LHCN-M2 (cell line): ENCODE results near the gene OPA3. TPM values are rescaled to one million over a fixed set of nuclear protein-coding genes. Genes with fewer than 3 reads are reported as not detected.
"Not testable (repeated sequence)": the region's sequence is repeated elsewhere in the genome, so short reads cannot be mapped to it uniquely, and the experiment has no call there.

Experiments used
- DNase-seq: peaks from one replicate; pipeline ENCODE4 v3.0.0-alpha.2; 2012; ENCODE audit warnings: low read depth
- total RNA-seq: library from RNA; depleted of rRNA; stranded (reverse); fragments of >200 nt; gene quantifications from 2 replicates; pipeline ENCODE4 v1.2.3, GENCODE V29; 2014

OPA3 gene
- total RNA-seq, 1 experiment from 2014 or later: 13.7 TPM

DNA sequence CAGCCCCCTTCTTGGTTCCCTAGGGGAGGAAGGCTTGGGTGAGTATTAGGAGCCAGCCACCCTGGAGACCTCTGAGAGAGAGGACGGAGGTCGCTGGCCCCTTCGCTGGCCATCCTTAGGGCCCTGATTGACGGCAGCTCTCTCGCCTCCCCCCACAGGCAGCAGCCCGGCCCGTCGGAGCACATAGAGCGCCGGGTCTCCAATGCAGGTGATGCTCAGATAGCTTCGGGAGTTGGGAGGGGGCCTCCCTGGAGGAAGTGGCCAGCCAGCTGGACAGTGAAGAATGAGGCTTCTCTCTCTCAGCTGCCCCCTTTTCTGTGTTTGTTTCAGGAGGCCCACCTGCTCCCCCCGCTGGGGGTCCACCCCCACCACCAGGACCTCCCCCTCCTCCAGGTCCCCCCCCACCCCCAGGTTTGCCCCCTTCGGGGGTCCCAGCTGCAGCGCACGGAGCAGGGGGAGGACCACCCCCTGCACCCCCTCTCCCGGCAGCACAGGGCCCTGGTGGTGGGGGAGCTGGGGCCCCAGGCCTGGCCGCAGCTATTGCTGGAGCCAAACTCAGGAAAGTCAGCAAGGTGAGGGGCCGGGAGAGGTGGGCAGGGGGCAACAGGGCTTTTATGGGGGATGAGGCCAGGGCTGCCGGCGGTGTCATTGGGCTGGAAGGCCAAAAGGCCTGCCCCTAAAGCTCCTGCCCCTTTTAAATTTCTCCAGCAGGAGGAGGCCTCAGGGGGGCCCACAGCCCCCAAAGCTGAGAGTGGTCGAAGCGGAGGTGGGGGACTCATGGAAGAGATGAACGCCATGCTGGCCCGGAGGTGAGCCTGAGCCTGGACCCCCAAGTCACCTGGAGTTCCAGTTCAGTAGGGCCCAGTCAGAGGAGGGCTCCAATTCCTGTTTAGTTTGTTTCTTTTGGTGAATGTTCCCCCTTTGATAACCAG, 62.3 kb downstream of the OPA3 start:
- DNase-seq: no peak

DNA sequence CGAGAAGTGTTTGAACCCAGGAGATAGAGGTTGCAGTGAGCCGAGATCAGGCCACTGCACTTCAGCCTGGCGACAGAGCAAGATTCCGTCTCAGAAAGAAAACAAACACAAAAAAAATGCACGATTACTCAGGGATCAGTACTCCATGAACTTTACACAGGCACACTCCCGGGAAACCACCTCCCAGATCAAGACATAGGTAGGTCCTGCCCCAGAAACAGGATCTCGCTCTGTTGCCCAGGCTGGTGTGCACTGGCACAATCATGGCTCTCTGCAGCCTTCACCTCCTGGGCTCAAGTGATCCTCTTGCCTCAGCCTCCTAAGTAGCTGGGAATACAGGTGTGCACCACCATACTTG, 66.2 kb downstream of the OPA3 start:
- DNase-seq: no peak

DNA sequence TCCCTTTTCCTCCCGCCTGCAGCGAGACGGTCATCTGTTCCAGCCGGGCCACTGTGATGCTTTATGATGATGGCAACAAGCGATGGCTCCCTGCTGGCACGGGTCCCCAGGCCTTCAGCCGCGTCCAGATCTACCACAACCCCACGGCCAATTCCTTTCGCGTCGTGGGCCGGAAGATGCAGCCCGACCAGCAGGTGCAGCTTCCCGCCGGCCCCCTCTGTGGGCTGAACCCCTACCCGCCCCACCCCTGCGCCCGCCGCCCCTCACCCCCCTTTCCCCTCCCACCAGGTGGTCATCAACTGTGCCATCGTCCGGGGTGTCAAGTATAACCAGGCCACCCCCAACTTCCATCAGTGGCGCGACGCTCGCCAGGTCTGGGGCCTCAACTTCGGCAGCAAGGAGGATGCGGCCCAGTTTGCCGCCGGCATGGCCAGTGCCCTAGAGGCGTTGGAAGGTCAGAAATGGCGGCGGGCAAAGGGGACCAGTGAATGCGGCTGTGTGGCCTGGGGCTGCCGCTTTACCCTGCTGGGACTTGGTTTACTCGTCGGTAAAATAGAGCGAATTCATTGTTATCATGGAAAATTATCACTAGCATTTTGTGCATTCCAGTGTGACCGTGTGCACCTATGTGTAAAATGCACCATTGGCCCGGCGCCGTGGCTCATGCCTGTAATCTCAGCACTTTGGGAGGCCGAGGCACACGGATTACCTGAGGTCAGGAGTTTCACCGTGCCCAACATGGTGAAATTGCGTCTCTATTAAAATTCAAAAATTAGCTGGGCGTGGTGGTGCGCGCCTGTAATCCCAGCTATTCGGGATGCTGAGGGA, 66.7 kb downstream of the OPA3 start:
- DNase-seq: no peak

DNA sequence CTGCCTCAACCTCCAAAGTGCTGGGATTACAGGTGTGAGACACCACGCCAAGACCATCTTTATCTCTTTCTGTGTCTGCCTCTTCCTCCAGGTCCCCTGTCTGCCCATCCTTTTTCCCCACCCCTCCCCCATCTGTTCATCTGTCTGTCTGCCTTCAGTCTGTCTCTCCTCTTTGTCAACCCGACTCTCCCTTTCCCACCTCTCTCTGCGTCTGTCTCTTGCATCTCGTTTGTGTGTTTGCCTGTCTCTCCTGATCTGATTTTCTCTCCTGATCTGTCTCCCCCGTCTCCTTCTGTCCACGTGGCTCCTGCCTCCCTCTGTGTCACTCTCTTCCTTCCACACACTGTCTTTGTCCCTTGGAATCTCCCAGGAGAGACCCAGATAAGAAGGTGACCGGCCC, 67.4 kb downstream of the OPA3 start:
- DNase-seq: no peak

DNA sequence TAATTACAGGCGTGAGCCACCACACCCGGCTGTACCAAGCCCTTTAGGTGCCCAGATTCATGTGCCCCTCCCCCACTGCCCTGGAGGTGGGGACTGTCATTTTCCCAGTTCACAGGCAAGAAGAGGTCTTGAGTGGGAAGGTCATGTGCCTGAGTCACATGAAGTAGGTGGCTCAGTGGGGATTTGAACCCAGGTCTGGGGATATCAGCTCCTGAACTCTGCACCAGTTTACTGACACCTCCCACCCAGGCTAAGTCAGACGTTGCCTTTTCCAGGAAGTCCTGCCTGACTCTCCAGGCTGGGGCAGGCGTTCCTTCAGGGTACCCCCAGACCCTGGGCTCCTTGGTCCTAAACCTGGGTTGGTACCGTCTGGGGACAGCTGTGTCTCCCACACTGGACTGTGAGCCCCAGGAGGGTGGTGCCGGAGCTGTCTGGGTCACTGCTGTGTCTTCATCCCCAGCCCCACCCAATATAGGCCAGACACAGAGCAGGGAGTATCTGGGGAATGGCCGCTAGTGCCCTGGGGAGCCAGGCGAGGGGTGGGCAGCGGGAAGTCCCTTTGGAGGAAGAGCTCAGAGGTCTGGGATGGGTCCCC, 68.7 kb downstream of the OPA3 start:
- DNase-seq: no peak

DNA sequence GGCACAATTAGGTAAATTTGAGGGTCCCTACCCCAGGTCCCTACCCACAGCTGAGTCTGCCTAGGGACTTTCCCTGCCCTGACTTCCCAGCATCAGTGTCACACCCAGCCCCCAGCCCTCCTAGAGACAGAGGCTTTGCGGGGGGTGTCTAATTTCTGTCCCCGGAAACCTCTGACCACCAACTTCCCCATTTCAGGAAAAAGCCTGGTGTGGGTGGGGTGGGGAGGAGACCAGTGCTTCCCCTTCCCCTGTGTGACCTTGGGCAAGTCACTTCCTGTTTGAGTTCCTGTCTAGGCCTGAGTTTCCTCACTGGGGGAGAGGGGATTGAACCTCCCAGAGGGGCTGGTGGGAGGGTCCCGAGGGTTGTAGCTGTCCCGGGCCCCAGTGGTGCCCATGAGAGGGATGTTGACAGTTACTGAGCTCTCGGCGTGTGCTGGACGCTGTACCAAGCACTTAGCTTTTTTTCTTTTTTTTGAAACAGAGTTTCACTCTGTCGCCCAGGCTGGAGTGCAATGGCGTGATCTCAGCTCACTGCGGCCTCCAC, 69.4 kb downstream of the OPA3 start:
- no peak for DNase-seq

DNA sequence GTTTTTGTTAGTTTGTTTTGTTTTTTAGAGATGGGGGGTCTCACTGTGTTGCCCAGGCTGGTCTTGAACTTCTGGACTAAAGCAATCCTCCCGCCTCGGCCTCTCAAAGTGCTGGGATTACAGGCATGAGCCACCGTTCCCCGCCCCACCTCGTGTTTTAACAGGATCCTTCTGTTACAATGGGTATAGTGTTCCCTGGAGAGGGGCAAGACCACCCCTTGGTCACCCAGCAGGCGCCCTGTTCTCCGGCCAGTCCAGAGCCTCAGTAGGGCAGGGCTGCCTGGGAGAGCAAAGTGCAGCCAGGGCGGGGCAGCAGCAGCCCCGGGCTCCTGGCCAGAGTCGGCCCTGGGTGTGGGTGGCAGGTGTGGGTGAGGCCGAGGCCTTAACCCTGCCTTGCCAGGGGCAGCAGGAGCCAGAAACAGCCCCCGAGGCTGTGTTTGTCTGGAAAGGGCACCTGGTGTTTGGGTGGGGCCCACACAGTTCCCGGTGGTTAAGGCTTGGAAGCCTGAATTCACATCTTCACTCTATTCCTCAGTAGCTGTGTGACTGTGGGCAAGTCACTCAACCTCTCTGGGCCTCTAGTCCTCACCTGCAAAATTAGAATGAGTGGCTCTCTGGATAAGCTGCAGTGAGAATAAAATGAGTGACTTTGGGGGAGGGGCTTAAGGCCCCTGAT, 70.1 kb downstream of the OPA3 start:
- no peak for DNase-seq

DNA sequence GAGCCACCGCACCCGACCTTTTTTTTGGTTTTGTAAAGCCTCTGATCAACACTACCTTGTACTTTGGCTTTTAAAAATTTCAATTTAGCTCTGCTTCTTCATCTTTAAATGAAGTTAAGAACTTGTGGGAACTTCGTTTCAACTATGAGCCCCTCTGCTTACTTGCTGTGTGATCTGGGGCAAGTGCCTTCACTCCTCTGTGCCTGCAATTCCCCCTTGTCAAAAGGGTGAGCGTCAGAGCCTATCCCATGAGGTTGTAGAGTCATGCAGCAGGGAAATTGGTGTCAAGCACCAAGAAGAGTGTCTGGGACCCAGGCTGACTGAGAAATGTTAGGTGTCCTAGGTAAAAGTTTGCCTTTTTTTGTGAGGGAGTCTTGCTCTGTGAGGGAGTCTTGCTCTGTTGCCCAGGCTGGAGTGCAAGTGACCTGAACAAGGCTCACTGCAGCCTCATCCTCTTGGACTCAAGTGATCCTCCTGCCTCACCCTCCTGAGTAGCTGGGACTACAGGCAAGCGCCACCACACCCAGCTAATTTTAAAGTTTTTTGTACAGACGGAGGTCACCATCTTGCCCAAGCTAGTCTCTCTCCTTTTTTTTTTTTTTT, 71.6 kb downstream of the OPA3 start:
- no peak for DNase-seq

DNA sequence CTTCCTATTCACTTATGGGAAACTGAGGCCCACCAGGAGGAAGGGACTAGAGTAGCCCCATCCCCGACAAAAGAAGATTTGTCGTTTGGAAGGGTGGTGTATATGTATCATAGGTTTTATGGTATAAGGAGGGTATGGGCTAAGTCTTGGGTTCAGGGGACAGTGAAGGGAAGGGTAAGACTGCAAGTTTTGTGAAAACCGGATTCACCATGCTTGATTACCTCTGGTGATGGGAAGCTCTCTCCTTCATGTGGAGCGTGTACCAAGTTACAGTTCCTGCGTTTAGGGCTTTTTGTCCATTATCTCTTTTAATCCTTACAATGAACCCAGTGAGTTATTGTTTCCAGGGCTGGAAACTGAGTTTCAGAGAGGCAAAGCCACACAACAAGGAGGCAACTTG, 73.5 kb downstream of the OPA3 start:
- DNase-seq: no peak

DNA sequence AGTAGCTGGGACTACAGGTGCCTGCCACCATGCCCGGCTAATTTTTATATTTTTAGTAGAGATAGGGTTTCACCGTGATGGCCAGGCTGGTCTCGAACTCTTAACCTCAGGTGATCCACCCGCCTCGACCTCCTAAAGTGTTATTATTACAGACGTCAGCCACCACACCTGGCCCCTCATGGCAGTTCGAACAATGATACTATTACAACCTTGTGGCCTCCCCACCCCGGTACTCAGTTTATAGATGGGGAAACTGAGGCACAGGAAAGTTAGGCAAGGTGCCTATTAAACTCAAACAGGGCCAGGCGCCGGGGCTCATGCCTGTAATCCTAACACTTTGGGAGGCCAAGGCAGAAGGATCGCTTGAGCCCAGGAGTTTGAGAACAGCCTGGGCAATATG, 74.2 kb downstream of the OPA3 start:
- DNase-seq: not testable (repeated sequence)

DNA sequence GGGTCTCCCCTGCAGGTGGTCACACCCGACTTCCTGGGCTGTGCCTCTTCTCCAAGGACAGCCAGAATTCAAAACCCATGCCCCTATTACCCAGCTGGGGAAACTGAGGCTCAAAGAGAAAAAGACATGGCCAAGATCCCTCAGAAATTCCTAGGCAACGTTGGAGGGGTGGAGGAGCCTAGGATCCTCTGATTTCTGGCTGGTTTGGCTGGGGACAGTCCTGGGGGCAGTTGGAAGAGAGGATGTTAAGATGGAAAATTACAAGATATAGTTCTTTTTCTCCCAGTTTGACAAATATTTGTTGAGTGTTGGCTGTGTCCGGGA, 74.9 kb downstream of the OPA3 start:
- DNase-seq: no peak

DNA sequence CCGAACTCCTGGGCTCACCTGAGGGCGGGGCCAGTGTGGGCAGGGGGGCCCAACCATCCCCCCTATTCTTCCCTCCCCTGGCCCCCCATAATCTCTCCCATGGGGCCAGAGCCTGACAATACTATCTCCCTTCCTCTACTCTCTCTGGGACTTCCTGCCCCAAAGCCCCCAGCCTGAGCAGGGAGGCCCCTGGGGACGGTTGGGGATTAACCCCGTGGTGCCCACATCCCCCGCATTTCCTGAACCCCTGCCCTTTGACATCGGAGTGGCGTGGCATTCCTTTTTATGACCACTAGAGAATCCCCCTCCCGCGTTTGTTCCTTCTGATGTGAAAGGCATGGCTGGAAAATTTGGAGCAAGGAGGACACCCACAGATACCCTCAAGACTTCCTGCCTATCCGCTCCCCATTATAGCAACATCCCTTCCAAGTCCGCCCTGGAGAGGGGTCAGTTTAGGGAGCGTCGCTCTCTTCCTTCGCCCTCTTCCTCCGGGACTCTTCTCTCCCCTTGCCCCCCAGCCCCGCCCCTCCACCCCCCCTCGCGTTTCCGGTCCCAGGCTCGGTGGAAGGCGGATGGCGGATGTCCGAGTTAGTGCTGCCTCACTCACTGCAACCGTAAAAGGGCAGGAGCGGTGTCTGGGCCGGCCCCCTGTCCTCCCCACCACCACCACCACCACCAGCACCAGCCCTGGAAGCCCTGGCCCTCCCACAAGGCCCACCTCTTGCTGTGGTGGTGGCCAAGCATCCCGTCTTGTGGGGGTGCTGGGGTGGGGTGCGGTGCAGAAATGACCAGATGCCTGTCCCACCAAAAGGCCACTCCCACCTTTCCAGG, 75.5 kb downstream of the OPA3 start:
- peak; percentile 55 for DNase-seq

DNA sequence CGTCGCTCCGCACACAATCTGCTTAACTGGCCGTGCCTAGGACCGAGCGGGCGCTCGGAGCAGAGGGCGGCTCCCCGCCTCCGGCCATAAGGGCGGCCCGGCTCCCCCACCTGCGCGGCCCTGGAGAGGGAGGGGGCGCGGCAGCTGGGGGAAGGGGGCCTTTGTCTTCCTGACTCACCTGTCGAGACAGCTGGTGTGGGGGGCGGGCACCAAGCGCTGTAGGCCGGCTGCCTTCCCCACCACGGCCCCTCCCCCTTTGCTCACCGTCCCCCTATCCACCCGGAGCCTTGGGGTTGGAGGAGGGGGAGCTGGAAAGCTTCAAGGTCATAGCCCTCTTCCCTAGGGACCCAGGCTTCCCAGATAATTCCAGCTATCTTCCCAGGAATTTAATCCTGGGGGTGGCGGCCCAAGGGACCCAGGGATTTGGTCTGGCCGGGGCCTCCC, 76.2 kb downstream of the OPA3 start:
- DNase-seq: peak; percentile 54

DNA sequence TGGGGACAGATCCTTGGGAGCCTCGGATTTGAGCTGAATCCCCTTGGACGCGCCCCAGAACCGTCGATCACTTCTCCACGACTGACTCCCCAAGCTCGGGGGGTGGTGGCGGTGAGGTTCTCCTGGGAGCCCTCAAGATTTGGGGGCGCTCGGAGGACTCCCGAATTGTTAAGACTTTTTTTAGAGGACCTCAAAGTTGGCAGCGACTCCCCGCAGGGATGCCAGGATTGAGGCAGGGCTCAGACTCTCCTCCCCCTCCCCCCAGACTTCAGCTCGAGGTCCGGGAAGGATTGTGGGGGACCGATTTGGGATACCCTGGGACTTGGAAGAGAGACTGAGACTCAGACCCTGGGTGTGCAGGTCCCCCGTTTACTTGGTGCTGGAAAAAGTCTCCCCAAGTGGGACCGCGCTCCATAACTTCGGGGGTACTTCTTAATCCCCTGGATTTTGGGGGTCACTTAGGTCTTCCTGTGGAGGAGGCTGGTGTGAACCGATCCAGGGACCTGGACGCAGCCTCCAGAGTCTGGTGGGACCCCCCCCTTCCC, 76.7 kb downstream of the OPA3 start:
- peak; percentile 30 for DNase-seq

DNA sequence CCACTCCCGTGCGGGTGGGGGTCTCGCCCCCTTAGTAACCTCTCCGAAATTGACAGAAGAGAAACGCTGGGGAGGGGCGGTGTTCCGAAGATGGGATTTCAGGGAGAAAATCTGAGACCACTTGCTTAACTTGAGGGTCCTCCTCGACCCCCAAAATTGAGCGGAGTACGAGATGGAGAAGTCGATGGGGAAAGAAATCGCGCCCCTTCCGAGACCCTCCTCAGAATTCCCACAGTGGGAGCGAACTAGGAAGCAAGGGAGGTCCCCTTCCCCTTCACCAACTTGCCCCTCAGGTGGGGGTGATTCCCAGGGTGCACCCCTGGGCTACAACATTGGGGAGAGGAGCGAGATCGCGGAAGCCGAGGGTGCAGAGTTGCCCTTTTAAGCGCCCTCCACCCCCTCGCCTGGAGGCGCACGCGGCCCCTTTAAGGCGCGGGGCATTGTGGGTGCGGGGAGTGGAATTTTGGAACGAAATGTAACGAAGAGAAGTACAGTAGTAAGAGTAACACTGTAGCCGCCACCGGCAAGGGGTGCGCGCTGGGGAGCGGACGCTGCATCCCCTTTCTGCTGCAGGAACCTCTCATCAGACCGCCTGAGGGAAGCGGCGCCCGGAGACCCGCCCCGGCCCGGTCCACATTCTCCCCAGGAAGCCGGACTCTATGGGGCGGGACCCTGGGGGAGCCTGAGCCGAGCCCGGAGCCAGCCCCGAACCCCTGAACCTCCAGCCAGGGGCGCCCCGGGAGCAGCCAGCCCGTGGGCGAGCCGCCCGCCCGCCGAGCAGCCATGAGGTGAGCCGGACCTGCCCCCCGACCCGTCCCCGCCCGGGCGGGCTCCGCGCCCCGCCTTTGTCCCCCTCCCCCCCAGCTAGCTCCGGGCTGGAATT, 77.4 kb downstream of the OPA3 start, which contains the start of gene VASP:
VASP (plus strand) TSS at position 491 of the 883 bp plus-strand sequence; CDS start at position 784, 293 bp downstream.
- DNase-seq: peak; percentile 82

DNA sequence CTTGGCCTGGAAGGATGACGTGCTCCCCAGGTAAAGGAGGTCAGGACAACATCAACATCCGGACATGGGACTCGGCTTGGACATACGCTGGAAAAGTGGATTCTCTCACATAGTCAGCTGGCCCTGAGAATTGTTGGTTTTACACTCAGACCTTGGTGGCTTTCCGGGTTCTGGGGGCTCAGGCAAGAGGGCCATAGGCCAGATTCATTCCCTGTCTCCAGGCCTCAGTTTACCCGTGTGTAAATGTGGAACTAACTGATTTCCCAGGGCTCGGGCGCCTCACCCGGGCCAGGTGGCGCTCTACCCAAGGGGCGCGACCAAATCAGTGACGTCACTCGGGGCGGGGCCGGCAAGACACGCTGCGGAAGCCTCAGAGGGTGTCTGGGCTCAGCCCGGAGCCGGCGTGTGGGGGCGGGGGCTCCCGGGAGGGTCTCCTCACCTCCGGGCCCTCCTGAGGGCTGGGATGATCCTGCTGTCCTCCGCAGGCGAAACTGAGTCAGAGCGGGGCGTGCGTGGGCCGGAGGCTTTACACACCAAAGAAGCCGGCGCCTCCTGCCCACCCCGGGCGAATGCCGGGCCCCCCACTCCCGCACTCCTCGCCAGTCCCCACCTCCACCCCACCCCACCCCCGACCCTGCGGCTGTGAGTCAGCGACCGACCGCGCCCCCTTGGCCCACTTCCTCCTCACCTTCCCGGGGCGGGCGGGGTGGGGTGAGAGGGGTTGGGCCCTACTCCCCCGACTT, 78.2 kb downstream of the OPA3 start:
- DNase-seq: peak; percentile 83

DNA sequence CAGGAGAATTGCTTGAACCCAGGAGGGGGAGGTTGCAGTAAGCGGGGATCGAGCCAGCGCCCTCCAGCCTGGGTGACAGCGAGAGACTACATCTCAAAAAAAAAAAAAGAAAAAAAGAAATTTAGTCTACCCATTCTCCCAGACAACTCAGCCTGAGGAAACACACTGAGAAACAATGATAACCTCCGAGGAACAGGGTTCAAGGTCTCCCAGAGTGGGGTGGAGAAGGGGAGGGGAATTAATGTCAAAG, 78.7 kb downstream of the OPA3 start:
- no peak for DNase-seq
